Left ventricle myocardium inferior (tissue), 1 donor: ENCODE data around the gene MTCP1. TPM values are rescaled to one million over a fixed set of nuclear protein-coding genes. Genes with fewer than 3 reads are reported as not detected.

Source experiments
- DNase-seq: peaks from one replicate; pipeline ENCODE4 v3.0.0-alpha.2; 2020
- H3K27ac ChIP-seq: fragments of 200-600 bp; replicated peaks from 2 replicates; pipeline ENCODE4 v1.8.0; 2021
- H3K27me3 ChIP-seq: fragments of 200-600 bp; 2 replicates; pipeline ENCODE4 v1.8.0; 2021; ENCODE audit warnings: low read depth
- H3K36me3 ChIP-seq: fragments of 200-600 bp; 2 replicates; pipeline ENCODE4 v1.8.0; 2021
- H3K4me1 ChIP-seq: fragments of 200-600 bp; 2 replicates; pipeline ENCODE4 v1.8.0; 2021
- H3K4me3 ChIP-seq: fragments of 200-600 bp; 2 replicates; pipeline ENCODE4 v1.8.0; 2021; ENCODE audit warnings: mild to moderate bottlenecking, moderate library complexity
- H3K9me3 ChIP-seq: fragments of 200-600 bp; replicated peaks from 2 replicates; pipeline ENCODE4 v1.8.0; 2021
- intact Hi-C: fragments of 100-400 bp; cut with micrococcal nuclease; formaldehyde crosslinking; loops from one replicate; pipeline ENCODE4 v1.11.0; 2022
- total RNA-seq: library from RNA; stranded (reverse); fragmentation: NEBNext Ultra II Directional; extraction: Animal tissue kit (Norgen Biotek cat#: 25700); gene quantifications from one replicate; pipeline ENCODE4 v1.2.1, GENCODE V29; 2021
- TF ChIP-seq, protein P1 (sequence below): fragments of 200-600 bp; IDR thresholded peaks from 2 replicates; pipeline ENCODE4 v1.8.0; 2021; ENCODE audit warnings: antibody characterized with exemption, mild to moderate bottlenecking, borderline replicate concordance
- donor health status: DM: no; HTN: yes; CAD: no; lungs with severe emphysema.

The MTCP1 gene
- total RNA-seq, 1 donor from 2014 or later: 56.9 TPM

DNA sequence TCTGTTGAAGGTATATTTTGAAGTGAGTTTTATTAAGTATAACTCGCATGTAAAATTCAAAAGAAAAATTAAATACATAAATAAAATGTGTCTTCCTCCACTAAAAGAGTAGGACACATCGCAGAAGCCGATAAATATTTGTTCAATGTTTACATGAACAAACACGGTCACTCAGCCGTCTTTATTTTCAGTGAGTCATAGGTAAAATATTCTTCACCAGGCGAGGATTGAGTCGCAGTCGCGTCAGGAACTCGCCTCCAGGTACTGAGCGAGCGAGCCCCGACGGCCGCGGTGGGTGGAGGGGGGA is 44.6 kb downstream of the MTCP1 start:
- peak overlapping the region; percentile 97 for H3K27ac ChIP-seq
- no peak for DNase-seq
- H3K9me3 ChIP-seq: no peaks in the 10 kb centered on the region
- intact Hi-C loops: no loop called here
- H3K27me3 ChIP-seq: no peaks in the 10 kb centered on the region
- H3K4me1 ChIP-seq: peaks cover 17% of the 10 kb centered on the region
- TF ChIP-seq, protein P1, sequence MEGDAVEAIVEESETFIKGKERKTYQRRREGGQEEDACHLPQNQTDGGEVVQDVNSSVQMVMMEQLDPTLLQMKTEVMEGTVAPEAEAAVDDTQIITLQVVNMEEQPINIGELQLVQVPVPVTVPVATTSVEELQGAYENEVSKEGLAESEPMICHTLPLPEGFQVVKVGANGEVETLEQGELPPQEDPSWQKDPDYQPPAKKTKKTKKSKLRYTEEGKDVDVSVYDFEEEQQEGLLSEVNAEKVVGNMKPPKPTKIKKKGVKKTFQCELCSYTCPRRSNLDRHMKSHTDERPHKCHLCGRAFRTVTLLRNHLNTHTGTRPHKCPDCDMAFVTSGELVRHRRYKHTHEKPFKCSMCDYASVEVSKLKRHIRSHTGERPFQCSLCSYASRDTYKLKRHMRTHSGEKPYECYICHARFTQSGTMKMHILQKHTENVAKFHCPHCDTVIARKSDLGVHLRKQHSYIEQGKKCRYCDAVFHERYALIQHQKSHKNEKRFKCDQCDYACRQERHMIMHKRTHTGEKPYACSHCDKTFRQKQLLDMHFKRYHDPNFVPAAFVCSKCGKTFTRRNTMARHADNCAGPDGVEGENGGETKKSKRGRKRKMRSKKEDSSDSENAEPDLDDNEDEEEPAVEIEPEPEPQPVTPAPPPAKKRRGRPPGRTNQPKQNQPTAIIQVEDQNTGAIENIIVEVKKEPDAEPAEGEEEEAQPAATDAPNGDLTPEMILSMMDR: no peak
- H3K4me3 ChIP-seq: peak overlapping the region; percentile 72
- H3K36me3 ChIP-seq: no peaks in the 10 kb centered on the region

GRCh38 chrX:155023907-155024833 is 46.8 kb downstream of the MTCP1 start:
- no peaks in the 10 kb centered on the region for H3K9me3 ChIP-seq
- intact Hi-C loops: no loop called here
- no peaks in the 10 kb centered on the region for H3K27me3 ChIP-seq
- TF ChIP-seq, protein P1: no peak
- no peak overlapping the region for H3K4me3 ChIP-seq
- H3K27ac ChIP-seq: no peak overlapping the region
- no peaks in the 10 kb centered on the region for H3K36me3 ChIP-seq
- no peak for DNase-seq
- peaks cover 14% of the 10 kb centered on the region for H3K4me1 ChIP-seq

- intact Hi-C loops: no loop called here
- no peak for DNase-seq
- H3K9me3 ChIP-seq: no peaks in the 10 kb centered on the region
- no peaks in the 10 kb centered on the region for H3K4me1 ChIP-seq
- H3K36me3 ChIP-seq: no peaks in the 10 kb centered on the region
- no peaks in the 10 kb centered on the region for H3K27me3 ChIP-seq
- TF ChIP-seq, protein P1: no peak
- peak within 1 kb of the TSS; percentile 56 for H3K4me3 ChIP-seq
- peak within 1 kb of the TSS; percentile 71 for H3K27ac ChIP-seq
Measured at GRCh38 chrX:155022585-155022984, 48.4 kb downstream of the MTCP1 start, which contains the start of gene F8. F8 (minus strand) TSS chrX:155022723; CDS start chrX:155022552, 171 bp downstream.

DNA sequence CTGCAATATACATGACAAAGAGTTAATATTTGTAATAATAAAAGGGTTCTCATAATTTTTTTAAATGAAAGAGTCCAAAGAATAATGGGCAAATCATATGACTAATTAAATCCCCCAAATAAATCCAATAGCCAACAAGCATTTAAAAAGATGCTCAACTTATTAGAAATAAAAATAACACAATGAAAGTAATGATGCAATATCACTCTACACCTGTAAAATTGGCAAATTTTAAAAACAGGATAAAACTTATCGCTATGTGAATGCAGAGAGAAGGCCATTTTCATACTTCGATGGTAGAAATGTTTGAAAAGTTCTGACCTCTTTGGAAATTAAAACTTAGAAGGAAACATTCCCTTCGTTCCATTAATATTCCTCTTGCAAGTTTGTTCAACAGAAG is 50.3 kb downstream of the MTCP1 start:
- H3K9me3 ChIP-seq: no peaks in the 10 kb centered on the region
- H3K4me1 ChIP-seq: peaks cover 7% of the 10 kb centered on the region
- no peaks in the 10 kb centered on the region for H3K36me3 ChIP-seq
- DNase-seq: no peak
- H3K27ac ChIP-seq: peak overlapping the region; percentile 71
- H3K27me3 ChIP-seq: no peaks in the 10 kb centered on the region
- TF ChIP-seq, protein P1: no peak
- intact Hi-C loops: no loop called here
- H3K4me3 ChIP-seq: peak overlapping the region; percentile 56

Other genes starting within 250 kb of the MTCP1 start
- gene SMIM9, start 236.5 kb downstream of the MTCP1 start, total RNA-seq: not detected
- gene F8A1, start 184.8 kb downstream of the MTCP1 start, total RNA-seq: 30.3 TPM
- gene F8, start 48.4 kb downstream of the MTCP1 start, total RNA-seq: 49.7 TPM
- 364 TPM for gene FUNDC2, start 44.3 kb downstream of the MTCP1 start, total RNA-seq
- gene CMC4, start within 50 bp of the MTCP1 start, total RNA-seq: 28.1 TPM
- gene BRCC3, start 372 bp upstream of the MTCP1 start, total RNA-seq: 17.0 TPM
- 63.9 TPM for gene VBP1, start 145.3 kb upstream of the MTCP1 start, total RNA-seq
- 0.11 TPM for gene RAB39B, start 193.4 kb upstream of the MTCP1 start, total RNA-seq